Measurements from ENCODE around the gene HRH1. TPM values are rescaled to one million over a fixed set of nuclear protein-coding genes. Genes with fewer than 3 reads are reported as not detected.
"Not testable (repeated sequence)": the region's sequence is repeated elsewhere in the genome, so short reads cannot be mapped to it uniquely, and the experiment has no call there.

The HRH1 gene, protein sequence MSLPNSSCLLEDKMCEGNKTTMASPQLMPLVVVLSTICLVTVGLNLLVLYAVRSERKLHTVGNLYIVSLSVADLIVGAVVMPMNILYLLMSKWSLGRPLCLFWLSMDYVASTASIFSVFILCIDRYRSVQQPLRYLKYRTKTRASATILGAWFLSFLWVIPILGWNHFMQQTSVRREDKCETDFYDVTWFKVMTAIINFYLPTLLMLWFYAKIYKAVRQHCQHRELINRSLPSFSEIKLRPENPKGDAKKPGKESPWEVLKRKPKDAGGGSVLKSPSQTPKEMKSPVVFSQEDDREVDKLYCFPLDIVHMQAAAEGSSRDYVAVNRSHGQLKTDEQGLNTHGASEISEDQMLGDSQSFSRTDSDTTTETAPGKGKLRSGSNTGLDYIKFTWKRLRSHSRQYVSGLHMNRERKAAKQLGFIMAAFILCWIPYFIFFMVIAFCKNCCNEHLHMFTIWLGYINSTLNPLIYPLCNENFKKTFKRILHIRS
- 3.2 and 4.0 TPM in 2 replicates for total RNA-seq

DNA sequence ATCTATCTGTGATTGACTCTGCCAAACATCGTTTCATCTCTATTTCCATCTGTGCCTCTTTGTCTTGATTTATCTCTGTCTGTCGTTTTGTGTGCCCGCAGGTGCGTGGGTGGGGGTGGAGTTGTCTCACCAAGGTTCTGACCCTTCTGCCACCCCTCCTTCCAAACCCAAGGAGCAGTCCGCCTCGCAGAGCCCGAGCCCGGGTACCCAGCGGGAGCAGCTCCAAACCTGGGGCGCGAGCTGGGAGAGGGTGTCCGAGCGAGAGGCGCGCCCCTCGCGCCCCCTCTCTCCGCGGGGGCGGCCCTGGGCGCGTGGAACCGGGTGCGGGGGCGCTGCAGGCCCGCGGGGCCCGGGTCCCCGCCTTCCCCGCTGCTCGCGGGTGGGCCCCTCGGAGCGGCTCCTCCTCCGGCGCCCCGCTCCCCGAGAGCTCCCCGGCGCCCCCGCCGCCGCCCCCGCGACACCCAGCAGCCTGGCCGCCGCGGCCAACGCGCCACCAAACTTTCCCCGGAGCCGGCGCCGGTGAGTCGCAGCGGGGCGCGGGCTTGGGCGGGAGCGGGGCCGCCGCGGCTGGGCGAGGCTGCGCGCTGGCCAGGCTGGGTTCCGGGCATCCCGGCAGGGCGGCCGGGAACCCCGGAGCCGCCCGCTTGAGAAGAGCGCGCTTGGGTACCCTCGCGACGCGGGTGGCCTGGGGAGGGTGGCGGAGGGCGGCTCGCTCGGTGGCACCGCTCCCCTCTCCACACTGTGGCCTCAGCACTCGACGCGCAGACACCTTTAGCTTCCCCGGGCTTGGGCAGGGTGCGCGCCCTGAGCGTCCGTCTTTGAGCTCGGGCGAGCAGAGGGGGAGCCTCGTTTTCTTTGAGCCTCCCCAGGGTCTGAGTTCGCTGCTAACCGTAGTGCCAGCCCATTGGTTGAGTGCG lies at the start of gene HRH1:
HRH1 (plus strand) TSS at position 458 of the 917 bp plus-strand sequence. CDS start 104,545 bp downstream, outside the sequence.
- Histone ChIP-seq H3K36me3 (ENCODE audit: control insufficient read depth, insufficient read depth, low read length) (no peaks in the 10 kb centered on the region), H3K4me3 (ENCODE audit: low read depth, low read length) (peak within 1 kb of the TSS; percentile 76), H3K27me3 (ENCODE audit: control insufficient read depth, insufficient read depth, low read length) (no peaks in the 10 kb centered on the region)
- DNase-seq (ENCODE audit: low read depth), result no peak
- TF ChIP-seq, protein P1, sequence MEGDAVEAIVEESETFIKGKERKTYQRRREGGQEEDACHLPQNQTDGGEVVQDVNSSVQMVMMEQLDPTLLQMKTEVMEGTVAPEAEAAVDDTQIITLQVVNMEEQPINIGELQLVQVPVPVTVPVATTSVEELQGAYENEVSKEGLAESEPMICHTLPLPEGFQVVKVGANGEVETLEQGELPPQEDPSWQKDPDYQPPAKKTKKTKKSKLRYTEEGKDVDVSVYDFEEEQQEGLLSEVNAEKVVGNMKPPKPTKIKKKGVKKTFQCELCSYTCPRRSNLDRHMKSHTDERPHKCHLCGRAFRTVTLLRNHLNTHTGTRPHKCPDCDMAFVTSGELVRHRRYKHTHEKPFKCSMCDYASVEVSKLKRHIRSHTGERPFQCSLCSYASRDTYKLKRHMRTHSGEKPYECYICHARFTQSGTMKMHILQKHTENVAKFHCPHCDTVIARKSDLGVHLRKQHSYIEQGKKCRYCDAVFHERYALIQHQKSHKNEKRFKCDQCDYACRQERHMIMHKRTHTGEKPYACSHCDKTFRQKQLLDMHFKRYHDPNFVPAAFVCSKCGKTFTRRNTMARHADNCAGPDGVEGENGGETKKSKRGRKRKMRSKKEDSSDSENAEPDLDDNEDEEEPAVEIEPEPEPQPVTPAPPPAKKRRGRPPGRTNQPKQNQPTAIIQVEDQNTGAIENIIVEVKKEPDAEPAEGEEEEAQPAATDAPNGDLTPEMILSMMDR (IDR thresholded peaks at IDR 0.05; ENCODE audit: insufficient read depth, low read length, poor library complexity, severe bottlenecking), result no peak

DNA sequence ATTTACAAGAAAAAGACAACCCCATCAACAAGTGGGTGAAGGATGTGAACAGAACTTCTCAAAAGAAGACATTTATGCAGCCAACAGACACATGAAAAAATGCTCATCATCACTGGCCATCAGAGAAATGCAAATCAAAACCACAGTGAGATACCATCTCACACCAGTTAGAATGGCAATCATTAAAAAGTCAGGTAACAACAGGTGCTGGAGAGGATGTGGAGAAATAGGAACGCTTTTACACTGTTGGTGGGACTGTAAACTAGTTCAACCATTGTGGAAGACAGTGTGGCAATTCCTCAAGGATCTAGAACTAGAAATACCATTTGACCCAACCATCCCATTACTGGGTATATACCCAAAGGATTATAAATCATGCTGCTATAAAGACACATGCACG lies 41.0 kb upstream of the HRH1 start:
- not testable (repeated sequence) for H3K36me3 ChIP-seq (ENCODE audit: control insufficient read depth, insufficient read depth, low read length); H3K4me3 ChIP-seq (ENCODE audit: low read depth, low read length); DNase-seq (ENCODE audit: low read depth); H3K27me3 ChIP-seq (ENCODE audit: control insufficient read depth, insufficient read depth, low read length)

DNA sequence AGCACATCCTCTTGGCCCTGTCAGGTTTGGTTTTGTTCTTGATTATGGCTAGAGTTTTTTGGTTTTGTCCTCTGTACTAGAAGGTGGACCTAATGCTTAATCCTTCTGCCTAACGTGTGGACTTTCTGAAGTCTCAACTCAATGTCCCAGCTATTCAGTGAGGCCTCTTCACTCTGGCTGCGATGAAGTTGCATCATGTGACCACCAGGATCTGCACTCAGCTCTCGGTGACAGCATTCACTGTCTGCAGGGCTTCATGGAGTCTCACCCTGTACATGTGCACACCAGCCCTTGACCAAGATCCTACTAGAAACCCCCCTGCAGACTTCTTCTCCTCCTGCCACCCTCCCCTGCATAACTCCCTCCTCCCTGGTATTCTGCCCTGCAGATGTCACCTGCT lies 38.7 kb upstream of the HRH1 start:
- H3K36me3 ChIP-seq (ENCODE audit: control insufficient read depth, insufficient read depth, low read length), result no peaks in the 10 kb centered on the region
- H3K4me3 ChIP-seq (ENCODE audit: low read depth, low read length), result no peak overlapping the region
- TF ChIP-seq, protein P1 (IDR thresholded peaks at IDR 0.05; ENCODE audit: insufficient read depth, low read length, poor library complexity, severe bottlenecking), result no peak
- H3K27me3 ChIP-seq (ENCODE audit: control insufficient read depth, insufficient read depth, low read length), result no peaks in the 10 kb centered on the region
- DNase-seq (ENCODE audit: low read depth), result no peak

DNA sequence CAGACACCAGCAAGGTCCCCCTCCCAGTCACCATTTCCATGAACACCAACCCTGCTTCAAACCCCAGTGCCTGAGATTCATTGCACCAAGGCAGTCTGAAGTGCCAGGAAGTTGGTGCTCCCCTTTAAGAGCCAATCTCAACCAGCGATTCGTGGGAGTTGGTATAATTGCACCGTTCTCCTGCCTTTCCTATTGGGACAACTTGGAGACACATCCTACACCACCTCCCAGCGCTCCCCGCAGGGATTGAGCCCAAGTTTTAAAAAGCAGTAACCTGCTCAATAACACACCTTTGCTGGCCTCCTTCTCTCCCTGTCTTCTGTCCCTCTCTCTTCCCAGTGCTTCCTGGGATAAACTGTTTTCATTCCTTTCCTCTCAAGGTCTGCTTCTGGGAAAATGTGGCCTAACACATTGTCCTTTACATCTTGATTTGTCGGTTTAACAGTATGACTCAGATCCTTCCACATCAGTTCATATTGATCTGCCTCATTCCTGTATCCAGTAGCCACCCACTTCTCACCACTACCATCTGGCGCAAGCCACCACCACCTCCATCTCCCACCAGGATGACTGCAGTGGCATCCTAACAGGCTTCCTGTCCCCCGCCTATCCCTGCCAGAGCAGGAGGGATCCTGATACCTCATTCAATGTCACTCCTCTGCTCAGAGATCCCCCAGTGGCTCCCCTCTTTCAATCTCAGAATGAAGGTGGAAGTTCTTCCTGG lies 37.8 kb upstream of the HRH1 start:
- TF ChIP-seq, protein P1 (IDR thresholded peaks at IDR 0.05; ENCODE audit: insufficient read depth, low read length, poor library complexity, severe bottlenecking), result no peak
- no peaks in the 10 kb centered on the region for H3K27me3 ChIP-seq (ENCODE audit: control insufficient read depth, insufficient read depth, low read length)
- no peak overlapping the region for H3K4me3 ChIP-seq (ENCODE audit: low read depth, low read length)
- DNase-seq (ENCODE audit: low read depth), result no peak
- H3K36me3 ChIP-seq (ENCODE audit: control insufficient read depth, insufficient read depth, low read length), result no peaks in the 10 kb centered on the region

- Histone ChIP-seq H3K27me3 (ENCODE audit: control insufficient read depth, insufficient read depth, low read length) (no peaks in the 10 kb centered on the region), H3K36me3 (ENCODE audit: control insufficient read depth, insufficient read depth, low read length) (no peaks in the 10 kb centered on the region), H3K4me3 (ENCODE audit: low read depth, low read length) (no peak overlapping the region)
- TF ChIP-seq, protein P1 (IDR thresholded peaks at IDR 0.05; ENCODE audit: insufficient read depth, low read length, poor library complexity, severe bottlenecking), result no peak
- DNase-seq (ENCODE audit: low read depth), result no peak
Measured at GRCh38 chr3:11117591-11117990, 36.7 kb upstream of the HRH1 start.

All from kidney epithelial cell (primary cell).